Mesenchymal stem cell (in vitro differentiated cells and primary cell): ENCODE results near the gene AGK.
"Not testable (repeated sequence)": the region's sequence is repeated elsewhere in the genome, so short reads cannot be mapped to it uniquely, and the experiment has no call there.

Experiments used
- DNase-seq: peaks from one replicate; pipeline ENCODE4 v3.0.0-alpha.2; 2013
- H2AFZ ChIP-seq: one replicate; pipeline ENCODE4 v1.6.1; 2013; ENCODE audit warnings: low read depth, mild to moderate bottlenecking, control low read depth, inconsistent platforms, low read length, moderate library complexity
- H2AK5ac ChIP-seq: 2 replicates; pipeline ENCODE4 v1.6.1; 2013; ENCODE audit warnings: low read length, moderate library complexity, mild to moderate bottlenecking, inconsistent platforms; ENCODE audit not compliant: severe bottlenecking
- H2BK120ac ChIP-seq: one replicate; pipeline ENCODE4 v1.6.1; 2013; ENCODE audit warnings: low read depth, mild to moderate bottlenecking, inconsistent platforms, low read length, moderate library complexity
- H2BK12ac ChIP-seq, 2 experiments: one replicate each; pipeline ENCODE4 v1.6.1; 2013; ENCODE audit warnings: inconsistent platforms in 2 of 2, low read length in 2 of 2, mild to moderate bottlenecking in 2 of 2, moderate library complexity in 2 of 2, control low read depth in 1 of 2
- H2BK15ac ChIP-seq: one replicate; pipeline ENCODE4 v1.6.1; 2013; ENCODE audit warnings: mild to moderate bottlenecking, low read depth, inconsistent platforms; ENCODE audit not compliant: poor library complexity, severe bottlenecking
- H2BK5ac ChIP-seq: 2 replicates; pipeline ENCODE4 v1.6.1; 2013; ENCODE audit warnings: low read depth, mild to moderate bottlenecking, low read length, control low read depth, inconsistent platforms; ENCODE audit not compliant: poor library complexity, severe bottlenecking
- H3K14ac ChIP-seq, 2 experiments: one replicate each; pipeline ENCODE4 v1.6.1; 2013; ENCODE audit warnings: inconsistent platforms in 2 of 2, low read length in 2 of 2, control low read depth in 1 of 2, mild to moderate bottlenecking in 1 of 2, moderate library complexity in 1 of 2
- H3K18ac ChIP-seq, 2 experiments: one replicate each; pipeline ENCODE4 v1.6.1; 2013; ENCODE audit warnings: inconsistent platforms in 2 of 2, low read length in 2 of 2, control low read depth in 1 of 2, low read depth in 1 of 2, mild to moderate bottlenecking in 1 of 2
- H3K23ac ChIP-seq, 2 experiments: one replicate each; pipeline ENCODE4 v1.6.1; 2013; ENCODE audit warnings: inconsistent platforms in 2 of 2, low read length in 2 of 2, mild to moderate bottlenecking in 2 of 2, moderate library complexity in 2 of 2, control low read depth in 1 of 2
- H3K27ac ChIP-seq: 2 replicates; pipeline ENCODE4 v1.5.1; 2013; ENCODE audit warnings: mild to moderate bottlenecking, moderate library complexity, low read length, control low read depth, inconsistent platforms; ENCODE audit not compliant: poor library complexity, severe bottlenecking
- H3K27me3 ChIP-seq, 2 experiments: 2 replicates each; pipeline versions ENCODE4 v1.6.1 to v1.7.0; 2013; ENCODE audit warnings: low read length in 2 of 2, mild to moderate bottlenecking in 2 of 2, moderate library complexity in 2 of 2, control low read depth in 1 of 2, inconsistent platforms in 1 of 2; ENCODE audit not compliant: control insufficient read depth in 1 of 2, insufficient read depth in 1 of 2
- H3K36me3 ChIP-seq, 2 experiments: 2 replicates each; pipeline versions ENCODE4 v1.6.1 to v1.7.0; 2013; ENCODE audit warnings: low read length in 2 of 2, control low read depth in 1 of 2, inconsistent platforms in 1 of 2, low read depth in 1 of 2, mild to moderate bottlenecking in 1 of 2; ENCODE audit not compliant: insufficient read depth in 2 of 2, control insufficient read depth in 1 of 2
- H3K4ac ChIP-seq, 2 experiments: one replicate each; pipeline ENCODE4 v1.6.1; 2013; ENCODE audit warnings: inconsistent platforms in 2 of 2, low read length in 2 of 2, mild to moderate bottlenecking in 2 of 2, moderate library complexity in 2 of 2, control low read depth in 1 of 2, low read depth in 1 of 2
- H3K4me1 ChIP-seq: 2 replicates; pipeline ENCODE4 v1.6.1; 2013; ENCODE audit warnings: low read depth, low read length, control low read depth; ENCODE audit not compliant: control insufficient read depth, insufficient read depth
- H3K4me2 ChIP-seq: 2 replicates; pipeline ENCODE4 v1.6.1; 2013; ENCODE audit warnings: low read length, mild to moderate bottlenecking, inconsistent platforms; ENCODE audit not compliant: poor library complexity, severe bottlenecking
- H3K4me3 ChIP-seq, 2 experiments: 2 replicates each; pipeline versions ENCODE4 v1.5.1 to v1.7.0; 2013; ENCODE audit warnings: low read length in 2 of 2, mild to moderate bottlenecking in 2 of 2, control low read depth in 1 of 2, low read depth in 1 of 2; ENCODE audit not compliant: insufficient read depth in 1 of 2
- H3K79me1 ChIP-seq: replicated peaks from 2 replicates; pipeline ENCODE4 v1.6.1; 2013; ENCODE audit warnings: mild to moderate bottlenecking, control low read depth, low read length, inconsistent platforms; ENCODE audit not compliant: poor library complexity, severe bottlenecking
- H3K9ac ChIP-seq: 2 replicates; pipeline ENCODE4 v1.7.0; 2013; ENCODE audit warnings: mild to moderate bottlenecking, low read length, moderate library complexity
- H3K9me3 ChIP-seq: 2 replicates; pipeline ENCODE4 v1.7.0; 2013; ENCODE audit warnings: mild to moderate bottlenecking, low read length; ENCODE audit not compliant: control insufficient read depth
- H4K8ac ChIP-seq: one replicate; pipeline ENCODE4 v1.6.1; 2013; ENCODE audit warnings: inconsistent platforms, mild to moderate bottlenecking, low read length, moderate library complexity
- H4K91ac ChIP-seq: one replicate; pipeline ENCODE4 v1.6.1; 2013; ENCODE audit warnings: mild to moderate bottlenecking, low read length, inconsistent platforms
- WGBS: methylation state at CpG from one replicate; pipeline ENCODE4 v1.1.7; 2013; ENCODE audit warnings: mixed read lengths; 5-methylcytosine and 5-hydroxymethylcytosine counted together

AGK gene

DNA sequence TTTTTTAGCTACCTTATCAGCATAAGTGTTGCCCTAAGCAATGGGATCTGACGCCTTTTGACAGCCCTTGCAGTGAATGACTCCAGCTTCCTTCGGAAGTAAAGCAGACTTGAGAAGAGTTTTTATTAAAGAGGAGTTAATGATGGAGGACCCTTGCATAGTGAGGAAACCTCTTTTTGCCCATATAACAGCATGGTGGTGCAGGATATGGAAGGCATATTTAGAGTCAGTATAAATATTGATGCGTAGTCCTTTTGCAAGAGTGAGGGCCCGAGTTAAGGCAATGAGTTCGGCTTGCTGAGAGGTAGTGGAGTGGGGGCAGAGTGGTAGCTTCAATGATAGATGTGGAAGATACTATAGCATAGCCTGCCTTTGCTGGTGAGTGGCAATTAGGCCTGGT is 28.7 kb downstream of the AGK start:
- over 99% methylated on average over 5 of the region's 5 CpGs for WGBS

DNA sequence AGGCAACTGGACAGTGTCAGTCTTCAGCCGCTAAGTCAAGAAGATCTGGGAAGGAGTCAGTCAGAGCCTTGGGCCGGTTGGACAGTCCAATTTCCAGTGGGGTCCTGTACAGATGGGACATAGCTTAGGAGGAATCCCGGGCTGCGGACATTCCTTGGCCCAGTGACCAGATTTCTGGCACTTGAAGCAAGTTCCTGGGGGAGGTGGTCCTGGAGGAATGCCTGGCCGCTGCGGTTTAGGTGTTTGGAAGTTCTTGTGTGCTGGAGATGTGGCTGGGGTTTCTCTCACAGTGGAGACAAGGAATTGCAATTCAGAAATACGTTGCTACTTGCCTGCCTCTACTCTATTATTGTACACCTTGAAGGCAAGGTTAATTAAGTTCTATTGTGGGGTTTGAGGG is 30.9 kb downstream of the AGK start:
- H3K14ac ChIP-seq, H3K36me3 ChIP-seq, H4K91ac ChIP-seq, H3K4ac ChIP-seq, H3K4me2 ChIP-seq, H3K9ac ChIP-seq, H3K18ac ChIP-seq, H3K27ac ChIP-seq, H3K23ac ChIP-seq, H3K4me1 ChIP-seq, H3K9me3 ChIP-seq, H4K8ac ChIP-seq, H2BK12ac ChIP-seq, H2BK5ac ChIP-seq, H2BK120ac ChIP-seq, H2AK5ac ChIP-seq, DNase-seq, H3K4me3 ChIP-seq, H2BK15ac ChIP-seq, H2AFZ ChIP-seq, H3K27me3 ChIP-seq: not testable (repeated sequence)
- peaks cover 12% of the 10 kb centered on the region for H3K79me1 ChIP-seq
- WGBS = 99% methylated on average over 6 of the region's 7 CpGs

More for the DNA sequence above, 28.7 kb downstream of the AGK start:
- H3K9ac ChIP-seq, H3K4me2 ChIP-seq, DNase-seq, H3K36me3 ChIP-seq, H3K27me3 ChIP-seq, H2BK120ac ChIP-seq, H4K91ac ChIP-seq, H3K4ac ChIP-seq, H2BK15ac ChIP-seq, H2BK5ac ChIP-seq, H2BK12ac ChIP-seq, H3K23ac ChIP-seq, H2AFZ ChIP-seq, H3K18ac ChIP-seq, H3K27ac ChIP-seq, H3K4me1 ChIP-seq, H3K4me3 ChIP-seq, H3K9me3 ChIP-seq, H2AK5ac ChIP-seq, H3K14ac ChIP-seq, H4K8ac ChIP-seq: not testable (repeated sequence)
- H3K79me1 ChIP-seq = peaks cover 16% of the 10 kb centered on the region

DNA sequence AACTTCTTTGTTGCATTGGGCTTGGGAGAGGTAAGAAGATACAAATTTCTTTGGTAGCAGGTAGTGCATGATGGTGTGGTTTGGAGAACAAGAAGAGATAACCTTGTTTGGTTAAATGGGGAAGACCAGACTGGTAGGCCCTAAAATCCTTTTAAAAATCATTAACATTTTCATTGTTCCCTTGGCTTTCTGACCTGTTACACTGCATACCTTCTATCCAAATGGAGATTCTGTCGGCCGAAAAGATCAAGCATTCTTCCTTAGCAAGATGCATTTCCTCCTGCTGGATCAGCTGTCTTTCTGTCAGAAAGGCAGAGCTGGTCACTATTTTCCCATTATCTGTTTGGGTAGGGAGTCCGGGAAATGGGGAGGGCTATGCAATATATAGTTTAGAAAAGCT is 33.7 kb downstream of the AGK start:
- H3K4me2 ChIP-seq = no peak overlapping the region
- peak overlapping the region; percentile 64 for H3K9ac ChIP-seq
- H2BK15ac ChIP-seq = no peak overlapping the region
- no peak overlapping the region for H2BK120ac ChIP-seq
- H3K4me1 ChIP-seq = peaks cover 3% of the 10 kb centered on the region
- H4K91ac ChIP-seq = no peak overlapping the region
- H4K8ac ChIP-seq = no peak overlapping the region
- no peak overlapping the region for H3K23ac ChIP-seq
- no peaks in the 10 kb centered on the region for H3K27me3 ChIP-seq
- no peak overlapping the region for H3K18ac ChIP-seq
- no peaks in the 10 kb centered on the region for H3K9me3 ChIP-seq
- H3K4me3 ChIP-seq = no peak overlapping the region
- H3K36me3 ChIP-seq = peaks cover 0 to 2% of the 10 kb centered on the region in 2 experiments
- H2AFZ ChIP-seq = no peak overlapping the region
- peak overlapping the region in 1 of 2 experiments; percentile 6 for H2BK12ac ChIP-seq
- WGBS = 59% methylated on average over 3 of the region's 3 CpGs
- no peak overlapping the region for H2BK5ac ChIP-seq
- no peak for DNase-seq
- peak overlapping the region; percentile 57 for H2AK5ac ChIP-seq
- H3K4ac ChIP-seq = no peak overlapping the region
- peak overlapping the region; percentile 97 for H3K27ac ChIP-seq
- peaks cover 14% of the 10 kb centered on the region for H3K79me1 ChIP-seq
- no peak overlapping the region for H3K14ac ChIP-seq

DNA sequence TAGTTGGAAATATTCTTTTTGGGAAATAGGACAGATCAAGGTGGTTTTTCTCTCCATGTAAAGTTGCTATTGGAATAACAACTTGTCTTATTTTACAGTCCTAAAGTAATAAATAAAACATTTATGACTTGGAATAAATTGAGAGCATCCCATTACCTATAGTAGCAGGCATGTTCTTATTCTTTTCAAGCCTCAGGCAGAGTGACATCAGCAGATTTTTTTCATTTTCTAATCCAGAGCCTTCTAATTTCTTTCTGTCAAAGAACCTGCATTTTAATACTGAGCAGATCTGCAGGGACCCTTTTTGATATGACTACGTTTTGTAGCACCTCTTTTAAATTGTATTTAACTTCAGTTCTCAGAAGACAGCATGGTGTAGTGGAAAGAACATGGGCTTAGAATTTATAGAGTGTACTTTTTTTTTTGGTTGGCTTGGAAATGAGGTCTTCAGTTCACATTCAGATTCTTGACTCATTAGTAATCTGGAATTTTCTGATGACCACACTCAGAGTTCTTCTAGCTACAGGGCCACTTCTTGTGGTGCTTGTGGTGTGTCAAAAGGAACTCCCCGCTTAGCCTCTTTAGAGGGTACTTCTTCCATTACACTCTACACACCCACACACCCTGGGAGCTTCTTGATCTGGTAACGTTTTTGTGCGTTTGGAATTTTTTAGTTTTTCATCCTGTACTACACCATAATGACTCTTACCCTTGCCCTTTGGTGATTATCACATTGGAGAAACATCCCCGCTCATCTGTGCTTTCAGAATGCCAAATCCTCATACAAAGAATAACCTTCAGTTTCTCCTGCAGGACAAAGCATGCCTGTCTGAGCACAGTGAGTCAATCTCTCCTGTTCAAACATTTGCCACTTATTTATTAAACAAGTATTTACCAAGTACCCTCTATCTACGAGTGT is 34.6 kb downstream of the AGK start:
- Histone ChIP-seq H3K79me1 (peaks cover 16% of the 10 kb centered on the region), H3K27ac (peak overlapping the region; percentile 97), H3K9me3 (no peaks in the 10 kb centered on the region), H3K4me1 (peaks cover 4% of the 10 kb centered on the region), H2BK120ac (no peak overlapping the region), H2AFZ (no peak overlapping the region), H3K27me3 (no peaks in the 10 kb centered on the region), H2BK12ac (no peak overlapping the region), H4K8ac (no peak overlapping the region), H4K91ac (no peak overlapping the region), H3K36me3 (peaks cover 0 to 2% of the 10 kb centered on the region in 2 experiments), H3K4ac (no peak overlapping the region), H3K4me2 (peak overlapping the region; percentile 56), H2BK5ac (no peak overlapping the region), H3K4me3 (peak overlapping the region in 1 of 2 experiments; percentile 5), H2BK15ac (no peak overlapping the region), H3K9ac (peak overlapping the region; percentile 64), H3K23ac (no peak overlapping the region), H3K18ac (no peak overlapping the region), H3K14ac (no peak overlapping the region), H2AK5ac (no peak overlapping the region)
- DNase-seq = peak; percentile 94
- 1% methylated on average over 5 of the region's 6 CpGs for WGBS
